ENCODE data around the gene USP34. TPM values are rescaled to one million over a fixed set of nuclear protein-coding genes. Genes with fewer than 3 reads are reported as not detected.

The USP34 gene
- total and polyA plus RNA-seq, 2 donors (not counting 1 experiment from before 2014, with no cell fraction given): 52.4 to 129 TPM

DNA sequence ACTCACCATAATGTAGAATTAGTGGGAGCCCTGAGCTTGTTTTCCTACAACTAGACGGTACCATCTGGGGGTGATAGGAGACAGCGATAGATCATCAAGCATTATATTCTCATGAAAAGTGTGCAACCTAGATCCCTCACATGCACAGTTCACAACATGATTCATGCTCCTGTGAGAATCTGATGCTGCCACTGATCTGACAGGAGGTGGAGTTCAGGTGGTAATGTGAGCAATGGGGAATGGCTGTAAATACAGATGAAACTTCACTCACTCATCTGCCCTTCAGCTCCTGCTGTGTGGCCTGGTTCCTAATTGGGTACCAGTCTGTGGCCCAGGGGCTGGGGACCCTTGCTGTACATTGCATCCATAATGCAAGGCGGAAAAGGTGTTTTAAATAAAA lies 60.7 kb downstream of the USP34 start:
- Histone ChIP-seq H3K79me2 (ENCODE audit: control insufficient read depth, insufficient read depth, low read length) (peaks cover 8% of the 10 kb centered on the region), H3K36me3 (ENCODE audit: control insufficient read depth, insufficient read depth, low read length) (no peaks in the 10 kb centered on the region)

DNA sequence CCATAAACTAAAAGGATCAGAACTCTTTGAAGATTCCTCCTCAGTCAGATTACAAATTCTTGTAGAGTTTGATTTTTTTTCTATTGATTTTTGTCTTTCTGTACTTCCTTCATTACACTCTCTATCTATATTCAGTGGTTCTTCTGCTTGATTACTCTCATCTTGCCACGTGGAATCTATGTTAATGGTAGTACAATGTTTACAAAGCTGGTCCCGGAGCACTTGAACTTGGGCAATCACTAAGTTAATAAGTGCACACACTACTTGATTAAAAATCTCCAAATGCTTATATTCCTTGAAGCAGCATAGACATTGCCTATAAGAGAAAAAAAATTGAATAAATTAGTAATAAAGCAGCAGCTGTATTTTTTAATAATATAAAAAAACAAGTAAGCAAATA lies 65.1 kb downstream of the USP34 start:
- no peak overlapping the region for H3K27ac ChIP-seq (ENCODE audit: insufficient read depth, low read length)
- DNase-seq (ENCODE audit: low read depth in 2 of 2): peak in 1 of 2 donors; percentile 16
- H3K36me3 ChIP-seq (ENCODE audit: control insufficient read depth, insufficient read depth, low read length): no peaks in the 10 kb centered on the region
- H3K4me3 ChIP-seq (replicated peaks in 1 of 4; ENCODE audit: control extremely low read depth in 1 of 4, insufficient read depth in 1 of 4, low read depth in 3 of 4, low read length in 4 of 4): no peak overlapping the region
- H3K9me3 ChIP-seq (ENCODE audit: control insufficient read depth, insufficient read depth, low read depth, low read length): no peaks in the 10 kb centered on the region
- peaks cover 8% of the 10 kb centered on the region for H3K79me2 ChIP-seq (ENCODE audit: control insufficient read depth, insufficient read depth, low read length)
- H3K4me1 ChIP-seq (ENCODE audit: control insufficient read depth, extremely low read depth, insufficient read depth, low read length): no peaks in the 10 kb centered on the region
- H3K27me3 ChIP-seq (ENCODE audit: control insufficient read depth, insufficient read depth, low read length): no peaks in the 10 kb centered on the region
- H3K4me2 ChIP-seq (ENCODE audit: extremely low read depth, insufficient read depth, low read length): no peak overlapping the region
- H4K20me1 ChIP-seq (ENCODE audit: control insufficient read depth, extremely low read depth, insufficient read depth, low read length): no peaks in the 10 kb centered on the region
- TF ChIP-seq EZH2 (IDR thresholded peaks at IDR 0.05; ENCODE audit: low read length, missing control alignments): no peak
- no peak for TF ChIP-seq CTCF (conservative IDR thresholded peaks at IDR 0.05 in 1 of 2, IDR thresholded peaks at IDR 0.05 in 1 of 2; ENCODE audit: low read depth in 1 of 2, low read length in 2 of 2)
- no peak overlapping the region for H2AFZ ChIP-seq (ENCODE audit: low read length)
- no peak overlapping the region for H3K9ac ChIP-seq (ENCODE audit: insufficient read depth, low read length)

More for the DNA sequence above, 60.7 kb downstream of the USP34 start:
- H3K27ac ChIP-seq (ENCODE audit: insufficient read depth, low read length): no peak overlapping the region
- no peak overlapping the region for H3K4me2 ChIP-seq (ENCODE audit: extremely low read depth, insufficient read depth, low read length)
- no peak overlapping the region for H2AFZ ChIP-seq (ENCODE audit: low read length)
- no peak overlapping the region for H3K4me3 ChIP-seq (replicated peaks in 1 of 4; ENCODE audit: control extremely low read depth in 1 of 4, insufficient read depth in 1 of 4, low read depth in 3 of 4, low read length in 4 of 4)
- H3K4me1 ChIP-seq (ENCODE audit: control insufficient read depth, extremely low read depth, insufficient read depth, low read length): no peaks in the 10 kb centered on the region
- TF ChIP-seq CTCF (conservative IDR thresholded peaks at IDR 0.05 in 1 of 2, IDR thresholded peaks at IDR 0.05 in 1 of 2; ENCODE audit: low read depth in 1 of 2, low read length in 2 of 2) (no peak), EZH2 (IDR thresholded peaks at IDR 0.05; ENCODE audit: low read length, missing control alignments) (no peak)
- H3K27me3 ChIP-seq (ENCODE audit: control insufficient read depth, insufficient read depth, low read length): no peaks in the 10 kb centered on the region
- no peaks in the 10 kb centered on the region for H4K20me1 ChIP-seq (ENCODE audit: control insufficient read depth, extremely low read depth, insufficient read depth, low read length)
- H3K9ac ChIP-seq (ENCODE audit: insufficient read depth, low read length): no peak overlapping the region
- DNase-seq (ENCODE audit: low read depth in 2 of 2): no peak
- no peaks in the 10 kb centered on the region for H3K9me3 ChIP-seq (ENCODE audit: control insufficient read depth, insufficient read depth, low read depth, low read length)

- peaks cover 2% of the 10 kb centered on the region for H3K36me3 ChIP-seq (ENCODE audit: control insufficient read depth, insufficient read depth, low read length)
These were observed 66.4 kb downstream of the USP34 start for GRCh38 chr2:61404438-61404837.

More at GRCh38 chr2:61404438-61404837, 66.4 kb downstream of the USP34 start:
- H2AFZ ChIP-seq (ENCODE audit: low read length): no peak overlapping the region
- no peak for DNase-seq (ENCODE audit: low read depth in 2 of 2)
- peaks cover 5% of the 10 kb centered on the region for H3K79me2 ChIP-seq (ENCODE audit: control insufficient read depth, insufficient read depth, low read length)
- no peaks in the 10 kb centered on the region for H3K4me1 ChIP-seq (ENCODE audit: control insufficient read depth, extremely low read depth, insufficient read depth, low read length)
- H3K4me2 ChIP-seq (ENCODE audit: extremely low read depth, insufficient read depth, low read length): no peak overlapping the region
- no peak overlapping the region for H3K27ac ChIP-seq (ENCODE audit: insufficient read depth, low read length)
- no peak for TF ChIP-seq EZH2 (IDR thresholded peaks at IDR 0.05; ENCODE audit: low read length, missing control alignments)
- no peak for TF ChIP-seq CTCF (conservative IDR thresholded peaks at IDR 0.05 in 1 of 2, IDR thresholded peaks at IDR 0.05 in 1 of 2; ENCODE audit: low read depth in 1 of 2, low read length in 2 of 2)
- H3K27me3 ChIP-seq (ENCODE audit: control insufficient read depth, insufficient read depth, low read length): no peaks in the 10 kb centered on the region
- no peaks in the 10 kb centered on the region for H4K20me1 ChIP-seq (ENCODE audit: control insufficient read depth, extremely low read depth, insufficient read depth, low read length)
- no peak overlapping the region for H3K9ac ChIP-seq (ENCODE audit: insufficient read depth, low read length)
- H3K9me3 ChIP-seq (ENCODE audit: control insufficient read depth, insufficient read depth, low read depth, low read length): no peaks in the 10 kb centered on the region
- H3K4me3 ChIP-seq (replicated peaks in 1 of 4; ENCODE audit: control extremely low read depth in 1 of 4, insufficient read depth in 1 of 4, low read depth in 3 of 4, low read length in 4 of 4): no peak overlapping the region
